ENCODE data around the gene CRELD1. TPM values are rescaled to one million over a fixed set of nuclear protein-coding genes. Genes with fewer than 3 reads are reported as not detected.

CRELD1 gene
- total RNA-seq, 1 experiment from 2014 or later, result 15.5 TPM

DNA sequence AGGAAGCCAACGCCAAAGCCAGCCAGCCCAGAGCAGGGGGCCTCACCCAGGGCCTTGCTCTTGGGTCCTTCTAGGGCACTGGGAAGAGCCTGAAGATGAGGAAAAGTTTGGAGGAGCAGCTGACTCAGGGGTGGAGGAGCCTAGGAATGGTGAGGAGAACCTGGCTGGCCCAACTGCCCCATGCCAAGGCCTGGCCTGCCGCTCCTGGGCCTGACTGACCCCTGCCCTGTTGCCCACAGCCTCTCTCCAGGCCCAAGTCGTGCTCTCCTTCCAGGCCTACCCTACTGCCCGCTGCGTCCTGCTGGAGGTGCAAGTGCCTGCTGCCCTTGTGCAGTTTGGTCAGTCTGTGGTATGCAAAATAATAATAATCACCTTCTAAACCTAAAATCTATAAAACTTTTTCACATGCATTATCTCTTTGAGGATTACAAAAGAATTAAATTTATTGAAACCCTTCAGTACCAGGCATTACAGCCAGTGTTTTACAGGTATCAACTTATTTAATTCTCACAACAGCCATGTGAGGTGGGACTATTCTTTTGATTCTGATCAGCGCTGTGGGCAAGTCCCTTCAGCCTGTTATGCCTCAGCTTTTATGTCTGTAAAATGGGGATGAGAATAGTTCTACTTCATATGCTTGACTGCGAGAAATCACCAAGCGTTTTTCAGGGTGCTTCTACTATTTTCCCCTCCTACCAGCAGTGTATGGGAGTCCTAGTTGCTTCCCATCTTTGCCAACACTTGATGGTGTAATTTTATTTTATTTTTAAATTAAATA, 15.2 kb upstream of the CRELD1 start:
- no peak overlapping the region for H3K27ac Mint-ChIP-seq
- H3K4me1 Mint-ChIP-seq, result peaks cover 15 to 27% of the 10 kb centered on the region in 2 experiments
- H3K79me1 ChIP-seq (ENCODE audit: insufficient read depth, low read depth, low read length, poor library complexity, severe bottlenecking), result no peaks in the 10 kb centered on the region
- H3K79me2 ChIP-seq (ENCODE audit: insufficient read depth, low read length), result no peaks in the 10 kb centered on the region
- no peak overlapping the region for H2BK5ac ChIP-seq (ENCODE audit: insufficient read length, low read length)
- no peak overlapping the region for H2BK120ac ChIP-seq (ENCODE audit: low read depth, low read length, poor library complexity, severe bottlenecking)
- no peak overlapping the region for H3K4me2 ChIP-seq (ENCODE audit: insufficient read depth, insufficient read length, low read length)
- H3K27ac ChIP-seq (ENCODE audit: insufficient read length, low read depth, low read length), result no peak overlapping the region
- peaks cover 15% of the 10 kb centered on the region for H3K23me2 ChIP-seq (ENCODE audit: insufficient read length, low read depth, low read length, poor library complexity, severe bottlenecking)
- no peak overlapping the region for H2AK5ac ChIP-seq (ENCODE audit: insufficient read length, low read length)
- no peak overlapping the region for H4K8ac ChIP-seq (replicated peaks; ENCODE audit: insufficient read length, low read depth, low read length)
- no peak overlapping the region for H3K9ac ChIP-seq (ENCODE audit: extremely low read depth, insufficient read length, low read length)
- no peaks in the 10 kb centered on the region for H4K20me1 ChIP-seq (ENCODE audit: control insufficient read depth, insufficient read depth, insufficient read length)
- H3T11ph ChIP-seq (ENCODE audit: low read length), result no peak overlapping the region
- H3K4me1 ChIP-seq (ENCODE audit: insufficient read depth, low read length), result peaks cover 4% of the 10 kb centered on the region; the same call in 1 of the 2 replicates
- no peaks in the 10 kb centered on the region for H3K36me3 Mint-ChIP-seq (ENCODE audit: insufficient read depth in 1 of 3, low read depth in 3 of 3)
- H3K27me3 Mint-ChIP-seq (ENCODE audit: low read depth), result peaks cover 15% of the 10 kb centered on the region
- H3K4ac ChIP-seq (ENCODE audit: low read depth, low read length), result no peak overlapping the region
- no peak overlapping the region for H2BK15ac ChIP-seq (ENCODE audit: low read depth, low read length)
- no peak overlapping the region for H3K23ac ChIP-seq (ENCODE audit: insufficient read length, low read depth, low read length)
- H3K9me3 Mint-ChIP-seq, result no peaks in the 10 kb centered on the region
- H2AFZ ChIP-seq (ENCODE audit: low read length), result no peak overlapping the region
- H3K18ac ChIP-seq (ENCODE audit: insufficient read length, low read depth, low read length), result no peak overlapping the region
- no peak overlapping the region for H2BK20ac ChIP-seq (ENCODE audit: low read depth, low read length, poor library complexity, severe bottlenecking)
- DNase-seq, result no peak
- TF ChIP-seq CTCF (conservative IDR thresholded peaks at IDR 0.05), result no peak
- H4K91ac ChIP-seq (ENCODE audit: insufficient read length, low read depth, low read length), result no peak overlapping the region
- no peak overlapping the region for H3K56ac ChIP-seq (ENCODE audit: insufficient read length, low read depth, low read length)
- WGBS (ENCODE audit: extremely low coverage, insufficient read length, low lambda C conversion rate), result no CpG with 5 or more reads among the region's 8 CpGs
- H3K9me3 ChIP-seq (ENCODE audit: control insufficient read depth, low read depth, low read length), result no peaks in the 10 kb centered on the region
- H3K4me3 Mint-ChIP-seq, result no peak overlapping the region
- no peak overlapping the region for H3K14ac ChIP-seq (ENCODE audit: insufficient read depth, low read length)
- no peaks in the 10 kb centered on the region; the same call in 1 of the 2 replicates for H3K27me3 ChIP-seq (ENCODE audit: insufficient read depth, low read length)
- H2BK12ac ChIP-seq (ENCODE audit: insufficient read length, low read depth, low read length), result no peak overlapping the region
- no peak overlapping the region for H4K5ac ChIP-seq (ENCODE audit: insufficient read length, low read depth, low read length)
